Tibial artery (tissue), 4 donors: Measurements from ENCODE around the gene KRT36.

Experiments
- DNase-seq, 2 donors: peaks; one replicate each; pipeline ENCODE4 v3.0.0-alpha.2; 2019
- H3K27ac ChIP-seq, 2 donors: fragments of 200-600 bp; sonication (generic) in 1 of 2; 1 replicate in 1 of 2; 2 replicates in 1 of 2; pipeline ENCODE4 v1.5.1; 2018 to 2019; ENCODE audit warnings: mild to moderate bottlenecking in 1 of 2
- H3K27me3 ChIP-seq, 2 donors: fragments of 200-600 bp; sonication (generic) in 1 of 2; one replicate each; pipeline versions ENCODE4 v1.5.1 to v1.6.0; 2016 to 2019
- H3K36me3 ChIP-seq, 3 donors: fragments of 200-600 bp; sonication (generic) in 2 of 3; one replicate each; pipeline ENCODE4 v1.5.1; 2016 to 2019; ENCODE audit warnings: mild to moderate bottlenecking in 2 of 3
- H3K4me1 ChIP-seq, 4 donors: fragments of 200-600 bp; sonication (generic) in 2 of 4; 1 replicate in 3 of 4; 2 replicates in 1 of 4; pipeline ENCODE4 v1.5.1; 2016 to 2019
- H3K4me3 ChIP-seq, 2 donors: fragments of 200-600 bp; sonication (generic) in 1 of 2; 1 replicate in 1 of 2; 2 replicates in 1 of 2; pipeline ENCODE4 v1.5.1; 2018 to 2019; ENCODE audit warnings: mild to moderate bottlenecking in 2 of 2
- H3K9me3 ChIP-seq, 3 donors: fragments of 200-600 bp; sonication (generic) in 1 of 3; one replicate each; pipeline ENCODE4 v1.5.1; 2016 to 2019
- intact Hi-C: fragments of 100-400 bp; cut with DNase I; formaldehyde crosslinking; loops from one replicate; pipeline ENCODE4 v1.15.0; 2023; ENCODE audit warnings: low total_unique reads
- TF ChIP-seq, protein P1 (sequence below), 2 experiments: fragments of 200-600 bp in 1 of 2; fragments of 450-650 bp in 1 of 2; IDR thresholded peaks; one replicate each; pipeline ENCODE4 v1.5.1; 2017 to 2019; ENCODE audit warnings: antibody characterized with exemption in 2 of 2, mild to moderate bottlenecking in 1 of 2, moderate library complexity in 1 of 2

KRT36 gene

DNA sequence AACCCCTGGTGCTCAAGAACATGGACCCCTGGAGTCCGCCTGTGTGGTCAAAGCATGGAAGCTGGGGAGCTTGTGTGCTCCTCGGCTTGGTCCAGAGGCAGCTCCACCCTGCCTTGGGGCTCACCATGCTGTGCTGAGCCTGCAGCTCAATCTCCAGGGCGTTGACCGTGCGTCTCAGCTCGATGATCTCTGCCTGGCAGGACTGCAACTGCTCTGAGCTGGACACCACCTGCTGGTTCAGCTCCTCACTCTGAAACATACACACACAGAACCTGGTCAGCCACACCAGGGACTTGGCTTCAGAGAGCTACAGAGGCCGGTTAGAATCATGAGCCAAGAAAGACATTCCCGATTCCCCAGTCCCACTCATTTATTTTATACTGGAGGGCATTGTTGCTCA, 11.5 kb downstream of the KRT36 start:
- H3K36me3 ChIP-seq, result no peaks in the 10 kb centered on the region
- no peak for DNase-seq
- H3K4me3 ChIP-seq, result no peak overlapping the region
- TF ChIP-seq, protein P1, sequence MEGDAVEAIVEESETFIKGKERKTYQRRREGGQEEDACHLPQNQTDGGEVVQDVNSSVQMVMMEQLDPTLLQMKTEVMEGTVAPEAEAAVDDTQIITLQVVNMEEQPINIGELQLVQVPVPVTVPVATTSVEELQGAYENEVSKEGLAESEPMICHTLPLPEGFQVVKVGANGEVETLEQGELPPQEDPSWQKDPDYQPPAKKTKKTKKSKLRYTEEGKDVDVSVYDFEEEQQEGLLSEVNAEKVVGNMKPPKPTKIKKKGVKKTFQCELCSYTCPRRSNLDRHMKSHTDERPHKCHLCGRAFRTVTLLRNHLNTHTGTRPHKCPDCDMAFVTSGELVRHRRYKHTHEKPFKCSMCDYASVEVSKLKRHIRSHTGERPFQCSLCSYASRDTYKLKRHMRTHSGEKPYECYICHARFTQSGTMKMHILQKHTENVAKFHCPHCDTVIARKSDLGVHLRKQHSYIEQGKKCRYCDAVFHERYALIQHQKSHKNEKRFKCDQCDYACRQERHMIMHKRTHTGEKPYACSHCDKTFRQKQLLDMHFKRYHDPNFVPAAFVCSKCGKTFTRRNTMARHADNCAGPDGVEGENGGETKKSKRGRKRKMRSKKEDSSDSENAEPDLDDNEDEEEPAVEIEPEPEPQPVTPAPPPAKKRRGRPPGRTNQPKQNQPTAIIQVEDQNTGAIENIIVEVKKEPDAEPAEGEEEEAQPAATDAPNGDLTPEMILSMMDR (IDR thresholded peaks at IDR 0.05), result no peak
- no peaks in the 10 kb centered on the region for H3K4me1 ChIP-seq
- no peaks in the 10 kb centered on the region for H3K27me3 ChIP-seq
- intact Hi-C loops, result no loop called here
- H3K27ac ChIP-seq, result no peak overlapping the region
- H3K9me3 ChIP-seq, result no peaks in the 10 kb centered on the region

DNA sequence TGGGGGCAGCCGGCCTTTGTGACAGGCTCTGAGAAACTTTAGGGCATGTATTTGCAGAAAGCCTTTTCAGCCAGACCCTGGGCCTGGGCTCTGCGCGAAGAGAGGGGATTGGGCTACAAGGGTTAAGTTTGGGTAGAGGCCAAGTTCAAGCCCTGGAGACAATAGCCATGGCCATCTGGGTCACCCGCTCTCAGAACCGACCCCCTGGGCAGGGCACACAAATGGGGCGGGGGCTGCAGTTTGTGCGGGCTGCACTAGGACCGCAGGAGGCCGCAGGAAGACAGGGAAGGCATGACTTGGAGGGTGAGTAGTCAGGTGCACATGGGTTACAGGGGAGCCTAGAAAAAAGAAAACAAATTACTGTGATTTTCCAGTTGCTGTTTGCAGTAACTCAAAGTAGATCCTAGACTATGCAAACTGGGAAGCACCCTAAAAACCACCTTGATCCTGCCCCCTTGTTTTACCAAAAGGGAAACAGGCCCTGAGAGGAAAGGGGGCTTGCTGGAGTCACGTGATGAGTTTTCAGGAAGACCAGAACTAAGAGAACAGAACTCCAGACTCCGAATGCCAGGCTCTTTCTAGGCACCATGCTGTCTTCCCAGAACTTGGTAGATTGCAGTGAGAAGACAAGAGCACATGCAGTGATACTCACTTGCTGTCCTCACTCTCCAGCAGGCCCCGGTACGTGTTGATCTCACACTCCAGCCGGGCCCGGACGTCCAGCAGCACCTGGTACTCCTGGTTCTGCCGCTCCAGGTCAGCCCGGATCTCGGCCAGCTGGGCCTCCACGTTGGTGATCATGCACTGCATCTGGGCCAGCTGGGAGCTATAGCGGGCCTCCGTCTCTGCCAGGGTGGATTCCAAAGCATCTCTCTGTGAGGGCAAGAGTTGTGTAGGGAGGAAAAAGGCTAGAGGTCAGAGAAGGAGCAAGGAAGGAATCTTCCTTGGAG, 12.6 kb downstream of the KRT36 start:
- H3K36me3 ChIP-seq, result no peaks in the 10 kb centered on the region
- TF ChIP-seq, protein P1 (IDR thresholded peaks at IDR 0.05), result no peak
- H3K9me3 ChIP-seq, result no peaks in the 10 kb centered on the region
- H3K4me3 ChIP-seq, result no peak overlapping the region
- no peak overlapping the region for H3K27ac ChIP-seq
- H3K4me1 ChIP-seq, result no peaks in the 10 kb centered on the region
- no peak for DNase-seq
- no peaks in the 10 kb centered on the region for H3K27me3 ChIP-seq
- intact Hi-C loops, result no loop called here

DNA sequence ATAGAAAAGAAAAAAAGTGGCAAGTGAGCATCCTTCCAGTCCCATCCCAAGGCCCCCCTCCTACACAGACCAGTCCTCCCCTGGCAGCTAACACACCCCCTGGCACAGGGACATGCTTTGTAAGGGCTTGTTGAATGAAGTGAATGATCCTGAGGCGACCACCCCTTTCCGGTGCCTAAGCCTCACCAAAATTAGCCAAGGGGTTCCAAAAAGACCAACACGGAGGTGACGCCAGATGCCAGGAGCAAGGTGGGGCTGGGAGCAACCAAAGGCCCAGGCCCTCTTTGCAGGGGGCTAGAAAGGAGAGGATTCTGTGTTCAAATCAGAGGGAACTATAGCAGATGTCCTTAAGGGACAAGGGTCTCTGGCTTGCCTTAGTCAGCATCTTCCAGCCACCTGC, 14.3 kb downstream of the KRT36 start:
- Histone ChIP-seq H3K9me3 (no peaks in the 10 kb centered on the region), H3K27me3 (no peaks in the 10 kb centered on the region), H3K36me3 (no peaks in the 10 kb centered on the region), H3K4me3 (no peak overlapping the region), H3K4me1 (no peaks in the 10 kb centered on the region), H3K27ac (no peak overlapping the region)
- TF ChIP-seq, protein P1 (IDR thresholded peaks at IDR 0.05), result no peak
- DNase-seq, result no peak
- intact Hi-C loops, result no loop called here

DNA sequence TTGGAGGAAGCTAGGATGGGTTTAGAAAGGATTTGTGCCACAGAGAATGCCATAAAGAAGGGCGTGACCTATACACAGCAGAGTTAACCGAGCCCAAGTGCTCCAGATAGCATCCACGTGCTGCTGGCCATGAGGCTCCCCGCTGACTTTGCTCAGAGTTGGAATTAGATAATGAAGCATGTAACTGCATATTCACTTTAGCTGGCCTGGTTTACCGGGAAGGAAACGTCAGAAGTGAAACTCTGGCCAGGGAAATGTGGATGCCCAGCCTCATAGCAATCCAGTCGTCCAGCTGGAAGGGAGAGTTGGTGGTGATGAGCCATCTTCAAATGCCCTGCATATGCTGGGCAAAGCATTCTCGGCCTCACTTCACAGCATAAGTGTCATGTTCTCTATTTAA, 14.8 kb downstream of the KRT36 start:
- Histone ChIP-seq H3K9me3 (no peaks in the 10 kb centered on the region), H3K4me1 (no peaks in the 10 kb centered on the region), H3K27me3 (no peaks in the 10 kb centered on the region), H3K27ac (no peak overlapping the region), H3K4me3 (no peak overlapping the region), H3K36me3 (no peaks in the 10 kb centered on the region)
- no peak for DNase-seq
- intact Hi-C loops, result no loop called here
- TF ChIP-seq, protein P1 (IDR thresholded peaks at IDR 0.05), result no peak

DNA sequence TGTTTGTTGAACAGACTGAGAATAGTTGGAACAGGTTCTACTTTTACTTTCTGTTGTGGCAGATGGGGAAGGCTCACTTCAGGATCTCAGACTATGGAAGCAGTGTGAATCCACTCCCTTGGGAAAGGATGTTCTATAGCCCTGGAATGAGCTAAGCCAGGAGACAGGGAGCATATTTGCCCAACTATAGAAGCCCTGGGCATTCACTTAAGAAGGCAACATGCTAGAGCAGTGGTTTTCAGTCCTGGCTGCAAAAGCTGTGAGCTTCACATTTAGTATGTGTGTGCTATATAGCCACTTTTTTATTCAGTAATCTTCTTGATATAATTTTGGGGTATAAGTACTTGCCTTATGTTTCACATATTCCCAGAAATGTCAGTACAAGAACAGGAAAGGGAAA, 21.4 kb downstream of the KRT36 start:
- intact Hi-C loops, result no loop called here
- TF ChIP-seq, protein P1 (IDR thresholded peaks at IDR 0.05), result no peak
- no peaks in the 10 kb centered on the region for H3K4me1 ChIP-seq
- no peak overlapping the region for H3K27ac ChIP-seq
- H3K27me3 ChIP-seq, result peaks cover 0 to 10% of the 10 kb centered on the region in 2 donors
- H3K9me3 ChIP-seq, result peaks cover 0 to 6% (median 0%) of the 10 kb centered on the region in 3 donors
- H3K4me3 ChIP-seq, result no peak overlapping the region
- DNase-seq, result no peak
- no peaks in the 10 kb centered on the region for H3K36me3 ChIP-seq
